ENCODE results near the gene NAALAD2. TPM values are rescaled to one million over a fixed set of nuclear protein-coding genes. Genes with fewer than 3 reads are reported as not detected.

Gene NAALAD2
- total RNA-seq, 1 experiment from 2014 or later = 0.07 TPM

DNA sequence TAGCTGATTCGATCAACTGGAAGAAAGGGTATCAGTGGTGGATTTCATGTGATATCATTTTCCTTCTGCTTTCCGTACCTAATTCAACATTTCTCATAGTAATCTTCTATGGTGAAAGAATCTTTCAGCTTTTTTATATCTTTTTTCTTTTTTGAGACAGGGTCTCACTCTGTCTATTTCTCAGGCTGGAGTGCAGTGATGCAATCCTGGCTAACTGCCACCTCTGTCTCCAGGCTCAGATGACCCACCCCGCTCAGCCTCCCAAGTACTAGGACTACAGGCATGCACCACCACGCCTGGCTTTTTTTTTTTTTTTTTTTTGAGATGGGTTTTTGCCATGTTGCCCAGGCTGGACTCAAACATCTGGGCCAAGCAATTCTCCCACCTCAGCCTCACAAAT lies 107.0 kb downstream of the NAALAD2 start:
- no peak for DNase-seq (ENCODE audit: low spot score)

Other genes starting within 250 kb of the NAALAD2 start
- gene TRIM49D1, start 212.4 kb upstream of the NAALAD2 start, total RNA-seq (2014; rRNA removed; shearing (Covaris generic)) = not detected in 2 replicates
- gene TRIM49D2, start 210.6 kb upstream of the NAALAD2 start, total RNA-seq (2014; rRNA removed; shearing (Covaris generic)) = not detected in 2 replicates
- not detected in 2 replicates for gene TRIM64, start 168.6 kb upstream of the NAALAD2 start, total RNA-seq (2014; rRNA removed; shearing (Covaris generic))
- not detected in 2 replicates for gene TRIM49C, start 103.6 kb upstream of the NAALAD2 start, total RNA-seq (2014; rRNA removed; shearing (Covaris generic))
- gene UBTFL1, start 48.7 kb upstream of the NAALAD2 start, total RNA-seq (2014; rRNA removed; shearing (Covaris generic)) = not detected in 2 replicates
- 52.3 and 68.8 TPM in 2 replicates for gene CHORDC1, start 88.4 kb downstream of the NAALAD2 start, total RNA-seq (2014; rRNA removed; shearing (Covaris generic))

Measured in A172 (cell line).